SKM-1 treated with dmso at 0.1 percent for 144 hours (cell line): Measurements from ENCODE around the gene GNAS-AS1.

Experiments used
- DNase-seq: peaks from one replicate; lab custom pipeline; 2025; ENCODE audit not compliant: unreplicated experiment; lab: John Stamatoyannopoulos, UW

The GNAS-AS1 gene

GRCh38 chr20:58850693-58851174 is at the start of gene GNAS-AS1:
Gene GNAS-AS1, minus strand, starts transcription at chr20:58850902.
- DNase-seq, result no peak

GRCh38 chr20:58900397-58900796 is 49.7 kb upstream of the GNAS-AS1 start:
- no peak for DNase-seq

GRCh38 chr20:58899512-58899911 is 48.8 kb upstream of the GNAS-AS1 start:
- no peak for DNase-seq

- no peak for DNase-seq
These were observed 48.1 kb upstream of the GNAS-AS1 start for GRCh38 chr20:58898629-58899408.

- no peak for DNase-seq
These were observed 46.8 kb upstream of the GNAS-AS1 start for GRCh38 chr20:58897488-58897887.

GRCh38 chr20:58896820-58897219 is 46.1 kb upstream of the GNAS-AS1 start:
- no peak for DNase-seq

- no peak for DNase-seq
These were observed 44.9 kb upstream of the GNAS-AS1 start for GRCh38 chr20:58895448-58896180.

GRCh38 chr20:58894652-58895447 is 44.1 kb upstream of the GNAS-AS1 start:
- DNase-seq, result no peak

GRCh38 chr20:58893355-58894120 is 42.8 kb upstream of the GNAS-AS1 start:
- no peak for DNase-seq

- no peak for DNase-seq
These were observed 42.2 kb upstream of the GNAS-AS1 start for GRCh38 chr20:58892932-58893224.

GRCh38 chr20:58892141-58892931 is 41.6 kb upstream of the GNAS-AS1 start:
- DNase-seq, result peak; percentile 41

- no peak for DNase-seq
These were observed 41.0 kb upstream of the GNAS-AS1 start for GRCh38 chr20:58891718-58892140.

GRCh38 chr20:58891086-58891717 is 40.5 kb upstream of the GNAS-AS1 start:
- peak; percentile 59 for DNase-seq

- DNase-seq, result peak; percentile 54
These were observed 39.9 kb upstream of the GNAS-AS1 start for GRCh38 chr20:58890518-58891085.

GRCh38 chr20:58889798-58890517 is 39.3 kb upstream of the GNAS-AS1 start:
- DNase-seq, result no peak

GRCh38 chr20:58889334-58889760 is 38.6 kb upstream of the GNAS-AS1 start:
- DNase-seq, result no peak

GRCh38 chr20:58888521-58889333 is 38.0 kb upstream of the GNAS-AS1 start:
- DNase-seq, result peak; percentile 87

GRCh38 chr20:58888103-58888502 is 37.4 kb upstream of the GNAS-AS1 start:
- no peak for DNase-seq
